ENCODE results near the gene GGA3. TPM values are rescaled to one million over a fixed set of nuclear protein-coding genes. Genes with fewer than 3 reads are reported as not detected.

GGA3 gene
- total RNA-seq, 1 donor from 2014 or later, result 28.4 TPM

DNA sequence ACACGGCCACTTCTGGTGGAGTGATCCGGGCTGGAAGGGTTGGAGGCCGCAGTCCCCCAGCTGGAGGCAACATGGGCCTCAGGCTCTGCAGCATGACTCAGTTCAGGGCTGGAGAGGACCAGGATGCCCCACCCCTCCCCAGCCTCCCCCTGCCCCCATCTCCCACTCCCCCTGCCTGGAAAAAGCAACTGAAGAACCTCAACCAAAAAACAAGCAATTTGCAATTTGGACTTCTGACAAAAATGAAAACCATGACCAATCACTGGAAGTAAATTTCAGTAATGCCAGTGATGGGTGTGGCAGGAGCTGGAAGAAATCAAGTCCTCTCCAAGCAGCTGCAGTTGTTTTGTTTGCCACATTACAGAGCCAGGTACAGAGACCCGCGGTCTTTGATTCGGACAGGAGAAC is 16.3 kb upstream of the GGA3 start:
- Mint-ChIP-seq H3K9me3 (ENCODE audit: low read depth) (no peaks in the 10 kb centered on the region), H3K27ac (ENCODE audit: unreplicated experiment) (peak overlapping the region; percentile 22)
- DNase-seq (ENCODE audit: low spot score), result no peak

DNA sequence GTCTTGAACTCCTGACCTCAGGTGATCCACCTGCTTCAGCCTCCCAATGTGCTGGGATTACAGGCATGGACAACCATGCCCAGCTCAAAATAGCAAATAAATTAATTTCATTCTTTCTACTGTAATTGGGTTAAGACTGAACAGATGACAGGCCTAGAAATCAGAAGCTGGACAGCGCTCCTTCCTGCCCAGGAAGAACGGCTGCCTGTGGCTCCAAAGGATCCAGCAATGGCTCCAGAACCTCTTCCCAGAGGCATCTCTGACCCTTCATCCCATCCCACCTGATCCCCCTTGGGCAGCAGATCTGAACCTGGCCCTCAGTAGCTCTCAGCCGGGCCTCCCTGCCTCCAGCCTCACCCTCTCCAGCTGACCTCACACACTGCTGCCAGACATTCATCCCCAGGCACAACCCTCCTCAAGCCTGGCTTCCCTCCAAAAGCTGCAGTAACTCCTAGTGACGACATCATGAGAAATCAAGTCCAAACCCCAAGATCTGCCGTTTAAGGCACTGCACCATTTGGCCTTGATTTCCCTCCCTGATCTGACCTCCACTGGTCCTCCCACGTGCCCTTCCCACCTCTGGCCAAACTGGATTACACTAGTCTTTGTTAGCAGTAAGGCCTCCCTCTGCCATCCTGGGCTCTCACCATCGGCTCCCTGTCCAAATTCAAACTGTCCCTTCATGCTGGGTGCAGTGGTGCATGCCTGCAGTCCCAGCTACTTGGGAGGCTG is 12.7 kb upstream of the GGA3 start:
- DNase-seq (ENCODE audit: low spot score), result no peak
- Mint-ChIP-seq H3K27me3 (ENCODE audit: low read depth) (no peaks in the 10 kb centered on the region), H3K4me3 (ENCODE audit: unreplicated experiment) (no peak overlapping the region), H3K4me1 (ENCODE audit: low read depth) (peaks cover 28% of the 10 kb centered on the region), H3K27ac (ENCODE audit: unreplicated experiment) (peak overlapping the region; percentile 45), H3K36me3 (ENCODE audit: low read depth) (peaks cover 3% of the 10 kb centered on the region), H3K9me3 (ENCODE audit: low read depth) (no peaks in the 10 kb centered on the region)
- TF ChIP-seq, protein P1, sequence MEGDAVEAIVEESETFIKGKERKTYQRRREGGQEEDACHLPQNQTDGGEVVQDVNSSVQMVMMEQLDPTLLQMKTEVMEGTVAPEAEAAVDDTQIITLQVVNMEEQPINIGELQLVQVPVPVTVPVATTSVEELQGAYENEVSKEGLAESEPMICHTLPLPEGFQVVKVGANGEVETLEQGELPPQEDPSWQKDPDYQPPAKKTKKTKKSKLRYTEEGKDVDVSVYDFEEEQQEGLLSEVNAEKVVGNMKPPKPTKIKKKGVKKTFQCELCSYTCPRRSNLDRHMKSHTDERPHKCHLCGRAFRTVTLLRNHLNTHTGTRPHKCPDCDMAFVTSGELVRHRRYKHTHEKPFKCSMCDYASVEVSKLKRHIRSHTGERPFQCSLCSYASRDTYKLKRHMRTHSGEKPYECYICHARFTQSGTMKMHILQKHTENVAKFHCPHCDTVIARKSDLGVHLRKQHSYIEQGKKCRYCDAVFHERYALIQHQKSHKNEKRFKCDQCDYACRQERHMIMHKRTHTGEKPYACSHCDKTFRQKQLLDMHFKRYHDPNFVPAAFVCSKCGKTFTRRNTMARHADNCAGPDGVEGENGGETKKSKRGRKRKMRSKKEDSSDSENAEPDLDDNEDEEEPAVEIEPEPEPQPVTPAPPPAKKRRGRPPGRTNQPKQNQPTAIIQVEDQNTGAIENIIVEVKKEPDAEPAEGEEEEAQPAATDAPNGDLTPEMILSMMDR (IDR thresholded peaks at IDR 0.05), result no peak

More for the DNA sequence above, 16.3 kb upstream of the GGA3 start:
- Mint-ChIP-seq H3K4me3 (ENCODE audit: unreplicated experiment) (no peak overlapping the region), H3K27me3 (ENCODE audit: low read depth) (no peaks in the 10 kb centered on the region), H3K36me3 (ENCODE audit: low read depth) (peaks cover 6% of the 10 kb centered on the region), H3K4me1 (ENCODE audit: low read depth) (peaks cover 14% of the 10 kb centered on the region)
- TF ChIP-seq, protein P1 (IDR thresholded peaks at IDR 0.05), result no peak

DNA sequence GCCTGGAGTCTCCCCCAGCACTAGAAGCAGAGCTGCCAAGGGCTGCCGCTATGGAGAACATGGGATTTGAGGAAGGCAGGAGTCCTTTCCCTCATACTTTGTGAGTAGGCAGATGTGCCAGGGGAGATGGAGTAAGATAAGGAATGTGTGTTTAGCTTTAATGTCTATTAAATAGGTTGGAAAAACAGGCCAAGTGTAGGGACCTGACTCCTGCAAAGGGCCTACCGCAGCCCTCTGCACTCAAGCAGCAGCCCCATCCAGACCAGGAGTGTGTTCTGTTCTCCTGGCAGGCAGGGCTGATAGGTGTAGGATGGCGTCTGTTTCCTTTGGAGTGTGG is 11.4 kb upstream of the GGA3 start:
- no peaks in the 10 kb centered on the region for H3K27me3 Mint-ChIP-seq (ENCODE audit: low read depth)
- TF ChIP-seq, protein P1 (IDR thresholded peaks at IDR 0.05), result no peak
- no peak overlapping the region for H3K4me3 Mint-ChIP-seq (ENCODE audit: unreplicated experiment)
- no peak overlapping the region for H3K27ac Mint-ChIP-seq (ENCODE audit: unreplicated experiment)
- peaks cover 3% of the 10 kb centered on the region for H3K36me3 Mint-ChIP-seq (ENCODE audit: low read depth)
- H3K4me1 Mint-ChIP-seq (ENCODE audit: low read depth), result peaks cover 27% of the 10 kb centered on the region
- DNase-seq (ENCODE audit: low spot score), result no peak
- H3K9me3 Mint-ChIP-seq (ENCODE audit: low read depth), result no peaks in the 10 kb centered on the region

DNA sequence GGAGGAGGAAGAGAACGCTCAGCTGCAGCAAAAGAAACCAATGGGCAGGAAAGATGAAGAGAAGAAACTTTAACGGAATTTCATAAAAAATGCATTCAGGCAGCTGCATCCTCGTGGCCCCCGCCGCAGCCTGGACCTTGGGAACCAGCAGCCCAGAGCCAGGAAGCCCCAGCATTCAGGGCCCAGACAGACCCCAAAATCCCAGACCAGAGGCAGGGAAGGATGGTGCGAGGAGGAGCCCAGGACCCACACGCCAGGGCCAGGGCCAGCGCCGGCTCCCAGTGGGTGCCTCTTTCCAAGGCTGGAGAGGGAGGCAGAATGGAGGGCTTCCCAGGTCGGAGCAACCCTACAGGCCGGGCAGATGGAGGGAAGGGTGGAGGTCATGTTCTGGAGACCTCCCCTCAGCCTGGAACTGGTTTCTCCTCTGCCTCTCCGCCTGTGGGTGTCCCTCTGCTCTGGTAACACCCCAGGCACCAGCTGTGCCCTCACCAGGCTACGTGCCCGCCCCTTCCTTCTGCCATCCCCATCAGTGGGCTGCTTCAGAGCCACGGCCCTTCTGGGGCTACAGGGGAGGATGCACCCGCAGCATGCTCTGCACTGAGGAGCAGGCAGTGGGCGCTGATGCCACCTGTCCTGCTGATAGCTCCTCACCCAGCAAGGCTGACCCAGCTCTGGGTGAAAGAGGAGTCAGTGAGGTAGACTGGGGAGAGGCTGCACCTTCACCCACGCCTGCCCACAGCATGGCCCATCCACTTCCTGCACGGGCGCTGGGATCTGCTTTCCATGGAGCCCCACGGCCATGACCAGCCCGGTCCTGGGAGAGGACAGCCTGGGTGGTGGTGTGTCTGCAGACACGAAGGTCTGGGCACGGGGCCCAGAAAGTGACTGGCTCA is 10.8 kb upstream of the GGA3 start:
- H3K4me3 Mint-ChIP-seq (ENCODE audit: unreplicated experiment), result peak overlapping the region; percentile 76
- H3K27me3 Mint-ChIP-seq (ENCODE audit: low read depth), result no peaks in the 10 kb centered on the region
- DNase-seq (ENCODE audit: low spot score), result no peak
- TF ChIP-seq, protein P1 (IDR thresholded peaks at IDR 0.05), result no peak
- H3K9me3 Mint-ChIP-seq (ENCODE audit: low read depth), result no peaks in the 10 kb centered on the region
- H3K4me1 Mint-ChIP-seq (ENCODE audit: low read depth), result peaks cover 21% of the 10 kb centered on the region
- peaks cover 3% of the 10 kb centered on the region for H3K36me3 Mint-ChIP-seq (ENCODE audit: low read depth)
- H3K27ac Mint-ChIP-seq (ENCODE audit: unreplicated experiment), result peak overlapping the region; percentile 30

DNA sequence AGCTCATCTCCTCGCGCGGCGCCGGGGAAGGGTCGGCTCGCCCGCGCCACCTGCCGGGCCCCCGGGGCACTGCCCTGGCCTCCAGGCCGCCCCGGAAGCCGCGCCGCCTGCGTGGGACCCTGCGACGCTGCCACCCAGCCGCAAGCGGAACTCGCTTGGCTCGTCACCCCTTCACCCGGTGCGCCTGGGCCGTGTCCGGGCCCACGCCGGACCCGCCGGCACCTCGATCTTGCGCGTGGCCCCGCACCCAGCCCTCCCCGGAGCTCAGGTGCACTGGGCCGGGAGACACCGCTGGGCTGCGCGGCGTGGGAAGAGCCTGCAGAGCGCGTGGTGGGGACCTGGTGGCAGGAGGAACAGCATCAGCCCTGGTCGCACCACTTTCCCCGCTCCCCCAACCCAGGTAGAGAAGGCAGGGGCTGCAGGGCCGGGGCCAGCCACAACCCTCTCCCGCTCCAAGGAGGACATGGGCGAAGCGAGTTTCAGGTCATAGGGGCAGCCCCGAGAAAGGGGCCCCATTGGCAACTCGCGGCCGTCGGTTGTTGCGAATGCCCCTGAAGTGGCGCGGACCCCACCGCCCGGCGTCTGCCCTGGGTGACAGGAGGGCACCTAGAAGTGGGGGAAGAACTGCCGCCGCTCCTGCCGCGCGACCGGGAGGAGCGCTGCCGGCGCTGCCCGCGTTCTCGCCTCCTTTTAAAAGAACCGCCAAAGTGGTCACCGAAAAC is 10.0 kb upstream of the GGA3 start:
- Mint-ChIP-seq H3K27me3 (ENCODE audit: low read depth) (no peaks in the 10 kb centered on the region), H3K9me3 (ENCODE audit: low read depth) (no peaks in the 10 kb centered on the region), H3K4me1 (ENCODE audit: low read depth) (peaks cover 20% of the 10 kb centered on the region), H3K36me3 (ENCODE audit: low read depth) (peaks cover 5% of the 10 kb centered on the region), H3K27ac (ENCODE audit: unreplicated experiment) (peak overlapping the region; percentile 30), H3K4me3 (ENCODE audit: unreplicated experiment) (peak overlapping the region; percentile 76)
- DNase-seq (ENCODE audit: low spot score), result no peak
- TF ChIP-seq, protein P1 (IDR thresholded peaks at IDR 0.05), result peak; percentile 82
